ENCODE results near the gene KRT38.
"Not testable (repeated sequence)": the region's sequence is repeated elsewhere in the genome, so short reads cannot be mapped to it uniquely, and the experiment has no call there.

Gene KRT38

GRCh38 chr17:41429667-41430066 lies 11.1 kb downstream of the KRT38 start:
- H2AFZ ChIP-seq (ENCODE audit: low read depth, low read length), result no peak overlapping the region
- H3K9me3 ChIP-seq (ENCODE audit: insufficient read depth, low read length, severe bottlenecking), result no peaks in the 10 kb centered on the region
- H4K20me1 ChIP-seq (ENCODE audit: insufficient read depth, low read length), result no peaks in the 10 kb centered on the region
- ATAC-seq (ENCODE audit: insufficient read depth, low read depth) (no peak), DNase-seq (no peak)
- no peak overlapping the region for H3K27ac ChIP-seq (ENCODE audit: low read length)
- H3K27me3 ChIP-seq (ENCODE audit: insufficient read depth, low read length, poor library complexity), result peaks cover 15% of the 10 kb centered on the region
- H3K4me1 ChIP-seq (ENCODE audit: insufficient read depth, low read length), result no peaks in the 10 kb centered on the region
- no peaks in the 10 kb centered on the region for H3K79me2 ChIP-seq (ENCODE audit: insufficient read depth, low read length)
- no peak overlapping the region for H3K4me2 ChIP-seq (ENCODE audit: insufficient read depth, low read length)
- H3K4me3 ChIP-seq (ENCODE audit: low read depth in 1 of 2, low read length in 2 of 2), result no peak overlapping the region
- H3K36me3 ChIP-seq (ENCODE audit: insufficient read depth, low read length), result no peaks in the 10 kb centered on the region
- no peak overlapping the region for H3K9ac ChIP-seq (ENCODE audit: low read depth, low read length)
- TF ChIP-seq CTCF (IDR thresholded peaks at IDR 0.05; ENCODE audit: borderline replicate concordance, extremely low read depth, low read length, poor library complexity, severe bottlenecking), result no peak
- no peak for TF ChIP-seq EZH2 (IDR thresholded peaks at IDR 0.05; ENCODE audit: borderline replicate concordance, low read depth, low read length, severe bottlenecking)

GRCh38 chr17:41428591-41429291 lies 12.0 kb downstream of the KRT38 start:
- Histone ChIP-seq H4K20me1 (ENCODE audit: insufficient read depth, low read length) (no peaks in the 10 kb centered on the region), H3K27me3 (ENCODE audit: insufficient read depth, low read length, poor library complexity) (peaks cover 15% of the 10 kb centered on the region), H3K27ac (ENCODE audit: low read length) (no peak overlapping the region), H3K9ac (ENCODE audit: low read depth, low read length) (no peak overlapping the region), H3K9me3 (ENCODE audit: insufficient read depth, low read length, severe bottlenecking) (no peaks in the 10 kb centered on the region), H3K79me2 (ENCODE audit: insufficient read depth, low read length) (no peaks in the 10 kb centered on the region), H3K4me2 (ENCODE audit: insufficient read depth, low read length) (no peak overlapping the region), H3K36me3 (ENCODE audit: insufficient read depth, low read length) (no peaks in the 10 kb centered on the region), H3K4me3 (ENCODE audit: low read depth in 1 of 2, low read length in 2 of 2) (no peak overlapping the region), H2AFZ (ENCODE audit: low read depth, low read length) (no peak overlapping the region), H3K4me1 (ENCODE audit: insufficient read depth, low read length) (no peaks in the 10 kb centered on the region)
- ATAC-seq (ENCODE audit: insufficient read depth, low read depth) (no peak), DNase-seq (no peak)
- TF ChIP-seq EZH2 (IDR thresholded peaks at IDR 0.05; ENCODE audit: borderline replicate concordance, low read depth, low read length, severe bottlenecking), result no peak

GRCh38 chr17:41424111-41424635 lies 16.6 kb downstream of the KRT38 start, which contains the start of gene KRT37:
Gene KRT37, minus strand, starts transcription at chr17:41424585. Its CDS starts 62 bp downstream, at chr17:41424523.
- H4K20me1 ChIP-seq (ENCODE audit: insufficient read depth, low read length), result no peaks in the 10 kb centered on the region; the same call in 1 of the 2 replicates
- no peaks in the 10 kb centered on the region for H3K4me1 ChIP-seq (ENCODE audit: insufficient read depth, low read length)
- no peaks in the 10 kb centered on the region for H3K36me3 ChIP-seq (ENCODE audit: insufficient read depth, low read length)
- no peak within 1 kb of the TSS for H3K9ac ChIP-seq (ENCODE audit: low read depth, low read length)
- H3K27ac ChIP-seq (ENCODE audit: low read length), result no peak within 1 kb of the TSS
- no peak within 1 kb of the TSS for H2AFZ ChIP-seq (ENCODE audit: low read depth, low read length)
- no peak within 1 kb of the TSS for H3K4me2 ChIP-seq (ENCODE audit: insufficient read depth, low read length)
- no peaks in the 10 kb centered on the region for H3K79me2 ChIP-seq (ENCODE audit: insufficient read depth, low read length)
- TF ChIP-seq EZH2 (IDR thresholded peaks at IDR 0.05; ENCODE audit: borderline replicate concordance, low read depth, low read length, severe bottlenecking) (no peak), CTCF (IDR thresholded peaks at IDR 0.05; ENCODE audit: borderline replicate concordance, extremely low read depth, low read length, poor library complexity, severe bottlenecking) (no peak)
- no peak within 1 kb of the TSS for H3K4me3 ChIP-seq (ENCODE audit: low read depth in 1 of 2, low read length in 2 of 2)
- H3K27me3 ChIP-seq (ENCODE audit: insufficient read depth, low read length, poor library complexity), result peaks cover 11% of the 10 kb centered on the region
- DNase-seq, result no peak
- no peak for ATAC-seq (ENCODE audit: insufficient read depth, low read depth)
- no peaks in the 10 kb centered on the region for H3K9me3 ChIP-seq (ENCODE audit: insufficient read depth, low read length, severe bottlenecking)

- H3K36me3 ChIP-seq (ENCODE audit: insufficient read depth, low read length); DNase-seq; H3K9ac ChIP-seq (ENCODE audit: low read depth, low read length); H4K20me1 ChIP-seq (ENCODE audit: insufficient read depth, low read length); ATAC-seq (ENCODE audit: insufficient read depth, low read depth); H3K27me3 ChIP-seq (ENCODE audit: insufficient read depth, low read length, poor library complexity); H3K27ac ChIP-seq (ENCODE audit: low read length); H2AFZ ChIP-seq (ENCODE audit: low read depth, low read length); H3K4me3 ChIP-seq (ENCODE audit: low read depth in 1 of 2, low read length in 2 of 2); H3K9me3 ChIP-seq (ENCODE audit: insufficient read depth, low read length, severe bottlenecking); H3K4me1 ChIP-seq (ENCODE audit: insufficient read depth, low read length); H3K4me2 ChIP-seq (ENCODE audit: insufficient read depth, low read length); H3K79me2 ChIP-seq (ENCODE audit: insufficient read depth, low read length): not testable (repeated sequence)
Measured at GRCh38 chr17:41422586-41422985, 18.2 kb downstream of the KRT38 start.

All from DND-41 (cell line).